ENCODE data around the gene HOXA1.

HOXA1 gene

DNA sequence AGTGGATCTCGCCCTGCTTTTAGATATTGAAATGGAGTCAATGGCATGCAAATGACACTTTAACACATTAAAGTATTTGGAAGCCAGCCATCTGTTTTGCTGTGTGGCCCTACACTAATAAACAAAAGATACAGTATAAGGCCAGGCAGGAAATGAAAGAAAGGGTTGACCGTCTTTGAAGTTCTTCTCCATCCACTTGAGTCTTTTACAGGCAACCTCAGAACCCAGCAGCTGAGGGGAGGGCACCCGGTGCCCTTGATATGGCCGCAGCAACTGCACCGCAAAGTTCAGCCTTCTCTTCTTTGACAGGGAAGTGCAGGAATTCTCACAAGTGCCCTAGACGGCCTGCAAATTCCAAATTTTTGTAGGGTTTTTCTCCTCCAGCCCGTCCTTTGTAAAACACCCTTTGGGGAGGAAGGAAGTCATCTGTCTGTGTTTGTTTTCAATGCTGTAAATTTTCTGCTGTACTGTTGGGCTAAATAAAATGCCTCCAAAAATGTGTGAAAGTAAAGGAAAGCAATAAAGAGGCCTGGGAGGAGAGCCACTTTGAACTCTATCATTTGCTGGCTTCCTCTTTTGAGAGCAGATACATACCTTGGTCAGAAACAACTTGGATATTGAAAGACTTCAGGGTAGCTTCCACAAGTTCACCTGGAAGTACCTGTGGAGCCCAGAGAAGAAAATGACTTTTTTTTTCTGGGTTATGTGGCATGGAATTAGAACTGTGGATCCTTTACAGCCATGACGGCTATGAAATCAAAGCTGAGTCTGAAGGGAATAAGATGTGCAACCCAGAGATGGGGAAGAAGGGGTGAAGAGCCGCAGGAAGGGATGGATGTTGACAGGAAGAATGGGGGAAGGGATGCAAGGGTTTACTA is 3.6 kb downstream of the HOXA1 start:
- no peak for DNase-seq (ENCODE audit: low spot score)

DNA sequence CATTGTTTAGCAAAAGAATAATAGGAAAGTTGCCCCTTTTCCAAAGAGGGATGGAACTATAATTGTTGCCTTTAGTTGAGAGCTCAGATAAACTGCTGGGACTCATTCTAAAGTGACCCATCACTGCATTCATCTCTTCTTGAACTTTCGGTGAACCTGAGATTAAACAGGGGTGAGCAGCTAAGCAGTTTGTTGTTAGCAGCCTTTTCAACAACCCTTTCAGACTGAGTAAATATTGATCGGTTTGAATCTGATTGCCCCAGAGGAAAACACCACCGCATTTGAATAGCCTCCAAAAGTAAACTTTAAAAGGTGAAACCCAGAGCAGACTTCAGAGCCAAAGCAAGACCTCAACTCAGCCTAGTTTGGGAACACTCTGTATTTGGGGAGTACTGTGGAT is 4.7 kb downstream of the HOXA1 start:
- no peak for DNase-seq (ENCODE audit: low spot score)

DNA sequence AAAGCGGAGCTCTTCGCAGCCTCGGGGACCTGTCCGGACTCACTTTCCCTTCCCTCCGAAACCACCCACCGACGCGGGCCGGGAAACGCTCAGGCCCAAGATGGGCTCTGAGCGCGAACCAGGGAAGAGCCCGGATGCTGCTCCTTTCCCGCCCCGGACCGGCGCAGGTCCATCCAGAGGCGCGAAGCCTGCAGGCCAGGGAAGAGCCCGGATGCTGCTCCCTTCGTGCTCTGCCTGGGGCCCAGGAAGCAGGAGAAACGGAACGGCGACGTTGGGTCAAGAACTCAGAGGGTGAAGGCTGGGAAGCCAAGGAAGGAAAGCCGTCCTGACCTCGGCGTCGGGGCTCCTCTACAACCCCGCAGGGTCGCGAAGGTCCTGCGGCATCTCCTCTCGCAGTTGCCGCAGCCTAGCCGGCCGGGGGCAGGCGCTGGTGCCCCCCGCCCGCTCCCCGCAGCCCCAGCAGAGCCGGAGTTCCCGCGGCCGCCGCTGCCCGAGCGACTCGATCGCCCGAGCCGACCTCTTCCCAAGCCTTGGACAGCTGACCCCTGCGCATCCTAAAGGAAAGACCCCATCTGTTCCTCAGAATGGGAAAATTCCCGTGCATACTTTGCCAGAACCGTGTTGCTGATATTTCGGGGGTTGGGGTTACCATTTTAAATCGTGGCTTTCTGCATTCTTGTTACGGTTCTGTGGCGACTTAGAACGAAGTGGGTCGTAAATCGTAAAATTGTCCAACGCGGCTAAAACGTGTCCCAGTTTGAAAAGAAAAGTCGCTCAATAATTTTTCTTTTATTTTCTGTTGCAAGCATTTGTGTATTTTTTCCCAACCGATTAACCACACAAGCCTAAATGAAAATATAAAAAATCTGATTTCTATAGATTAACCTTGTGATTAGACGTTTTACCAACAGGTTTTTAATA is 7.5 kb downstream of the HOXA1 start:
- DNase-seq (ENCODE audit: low spot score), result no peak

DNA sequence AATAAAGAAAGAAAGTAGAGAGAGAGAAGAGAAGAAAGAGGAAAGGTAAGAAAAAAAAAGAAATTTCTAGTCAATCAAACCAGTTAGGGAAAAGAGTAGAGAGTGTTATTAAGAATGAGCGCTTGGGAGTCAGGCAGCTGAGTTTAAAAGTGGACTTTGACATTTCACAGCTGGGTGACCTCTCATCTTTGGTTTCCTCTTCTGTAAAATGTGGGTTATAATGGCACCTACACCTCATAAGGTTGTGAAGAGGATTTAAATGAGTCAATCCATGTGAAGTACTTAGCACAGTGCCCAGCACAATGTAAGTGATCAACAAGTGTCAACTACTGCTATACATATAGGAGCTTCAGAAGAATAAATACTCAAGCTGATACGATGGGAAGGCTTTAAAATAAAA is 12.2 kb downstream of the HOXA1 start:
- no peak for DNase-seq (ENCODE audit: low spot score)

DNA sequence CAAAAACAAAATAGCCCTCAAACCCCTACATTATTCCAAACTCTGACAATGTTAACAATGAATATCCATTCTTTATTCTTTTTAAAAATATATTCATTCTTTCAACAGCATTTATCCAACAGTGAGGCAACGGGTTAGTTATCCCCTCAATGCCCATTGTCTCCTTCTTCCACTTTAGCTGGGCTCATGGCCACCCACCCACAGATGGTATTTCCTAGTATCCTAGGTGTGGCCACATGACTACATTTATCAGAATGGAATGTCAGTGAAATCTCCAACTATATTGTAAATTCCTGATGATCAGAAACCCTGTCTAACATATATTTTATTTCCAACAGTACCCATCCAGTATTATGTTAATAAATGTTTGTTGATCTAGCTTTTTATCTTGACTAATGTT is 13.6 kb downstream of the HOXA1 start:
- DNase-seq (ENCODE audit: low spot score), result no peak

DNA sequence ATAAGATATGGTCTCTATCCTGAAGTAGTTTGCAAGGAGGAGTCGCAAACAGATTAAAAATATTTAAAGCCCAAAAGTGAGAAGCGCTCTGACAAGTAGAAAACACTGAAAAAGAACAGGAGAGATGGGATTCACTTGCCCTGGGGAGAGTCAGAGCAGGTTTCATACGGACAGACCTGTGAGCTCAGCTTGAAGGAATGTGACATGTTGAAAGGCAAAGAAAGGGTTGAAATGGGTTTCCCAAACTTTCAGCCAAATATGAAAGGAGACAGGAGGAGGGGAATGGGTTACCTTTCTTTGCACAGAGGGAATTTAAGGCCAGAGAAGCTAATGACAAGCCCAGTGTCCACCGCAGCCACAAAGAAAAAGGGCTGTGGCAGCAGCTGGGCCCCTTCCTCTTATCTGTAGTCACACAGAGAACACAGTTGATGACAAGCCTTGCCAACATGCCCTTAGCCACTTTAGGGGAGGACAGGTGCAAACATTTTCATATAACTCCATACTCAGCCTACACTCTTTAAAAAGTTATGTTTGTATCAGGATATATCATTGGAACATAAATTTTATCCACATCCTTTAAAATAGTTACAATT is 14.9 kb downstream of the HOXA1 start:
- no peak for DNase-seq (ENCODE audit: low spot score)

DNA sequence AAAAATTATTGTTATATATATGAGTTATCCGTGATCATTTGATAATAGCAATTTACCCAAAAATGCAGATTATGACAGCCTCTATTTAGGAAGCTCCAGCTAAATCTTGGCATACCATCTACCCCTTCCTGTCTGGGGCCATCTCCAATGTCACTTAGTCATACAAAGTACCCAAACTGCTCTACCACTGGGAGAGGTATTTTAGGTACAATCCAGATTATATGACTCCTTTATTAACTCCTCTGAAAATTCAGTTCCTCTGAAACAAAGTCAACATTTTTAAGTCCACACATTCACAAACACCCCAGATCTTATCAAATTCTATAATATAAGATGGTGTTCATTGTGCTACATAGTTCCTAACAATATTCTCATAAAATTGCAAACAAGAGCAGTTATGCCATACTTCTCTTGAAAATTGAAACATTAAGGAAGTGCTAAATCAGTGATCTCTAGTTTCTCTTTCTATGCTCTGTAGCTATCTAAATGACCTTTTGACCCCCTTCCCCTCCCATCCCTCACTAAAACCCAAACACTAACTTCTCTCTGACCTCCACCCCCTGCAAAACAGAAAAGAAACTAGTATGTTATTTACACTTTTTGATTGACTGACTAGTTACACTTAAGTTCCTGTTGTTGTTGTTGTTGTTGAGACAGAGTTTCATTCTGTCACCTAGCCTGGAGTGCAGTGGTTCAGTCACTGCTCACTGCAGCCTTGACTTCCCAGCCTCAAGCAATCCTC is 16.4 kb downstream of the HOXA1 start:
- no peak for DNase-seq (ENCODE audit: low spot score)

DNA sequence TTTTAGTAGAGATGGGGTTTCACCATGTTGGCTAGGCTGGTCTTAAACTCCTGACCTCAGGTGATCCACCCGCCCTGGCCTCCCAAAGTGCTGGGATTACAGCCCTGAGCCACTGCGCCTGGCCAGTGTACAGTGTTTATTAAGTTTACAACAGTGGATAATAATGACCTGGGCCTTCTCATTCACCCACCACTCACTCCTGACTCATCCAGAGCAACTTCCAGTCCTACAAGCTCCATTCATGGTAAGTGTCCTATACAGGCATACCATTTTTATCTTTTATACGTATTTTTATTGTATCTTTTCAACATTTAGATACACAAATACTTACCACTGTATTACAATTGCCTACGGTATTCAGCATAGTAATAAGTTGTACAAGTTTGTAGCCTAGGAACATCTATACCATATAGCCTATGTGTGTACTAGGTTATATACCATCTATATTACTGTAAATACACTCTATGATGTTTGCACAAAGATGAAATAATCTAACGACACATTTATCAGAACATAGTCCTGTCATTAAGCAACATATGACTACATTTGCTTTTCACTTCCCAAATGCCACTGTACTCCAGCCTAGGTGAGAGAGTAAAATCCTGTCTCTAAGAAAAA is 17.1 kb downstream of the HOXA1 start:
- no peak for DNase-seq (ENCODE audit: low spot score)

DNA sequence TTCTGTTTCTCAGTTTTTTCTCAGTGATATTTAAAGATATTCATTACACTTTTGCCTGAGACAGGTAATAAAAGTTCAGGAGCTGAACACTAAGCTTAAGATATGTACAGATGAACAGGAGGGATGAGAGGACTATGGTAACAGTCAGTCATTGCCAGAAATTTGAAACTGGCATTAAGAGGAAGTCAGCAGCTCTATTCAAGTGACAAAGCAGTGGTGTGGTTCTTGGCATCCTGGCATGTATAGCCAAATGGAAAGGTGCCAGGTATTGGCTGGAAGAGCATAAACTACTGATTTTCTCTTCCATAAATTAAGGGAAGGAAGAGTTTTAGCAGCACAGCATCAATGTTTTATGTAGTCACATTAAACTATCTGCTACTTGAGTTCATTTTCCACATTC is 22.7 kb downstream of the HOXA1 start:
- no peak for DNase-seq (ENCODE audit: low spot score)

DNA sequence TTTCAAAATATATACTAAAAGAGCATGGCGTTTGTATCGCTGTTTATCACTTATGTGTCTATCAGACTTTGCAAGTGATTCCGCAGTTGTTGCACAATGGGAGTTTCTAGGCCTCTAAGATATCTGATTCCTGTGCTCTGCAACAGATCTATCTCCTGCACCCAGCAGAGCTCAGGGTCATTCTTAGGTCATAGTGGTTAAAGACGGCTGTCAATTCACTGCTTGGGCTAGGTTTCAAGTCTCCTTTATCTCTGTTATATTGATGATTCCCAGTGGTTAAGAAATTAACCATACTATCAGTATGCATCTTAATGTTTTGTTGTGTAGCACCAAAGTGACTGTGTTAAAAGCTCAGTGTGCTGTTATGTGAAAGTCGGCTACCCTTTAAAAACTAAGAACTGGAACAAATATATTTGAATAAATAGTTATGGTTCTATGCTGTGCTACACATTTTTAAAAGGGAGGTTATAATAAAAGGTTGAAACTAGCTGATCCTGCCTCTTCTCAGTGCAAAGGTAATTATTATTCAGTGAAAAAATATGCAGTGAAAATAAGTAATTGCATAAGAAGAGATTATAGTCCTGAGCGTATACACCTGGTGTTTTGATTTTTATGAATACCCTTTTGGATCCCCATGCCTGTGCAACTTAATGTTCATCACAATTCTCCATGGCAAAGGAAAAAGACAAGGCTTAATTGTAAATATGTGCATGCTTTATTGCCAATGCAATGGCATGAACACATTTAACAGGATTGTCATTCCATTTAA is 24.0 kb downstream of the HOXA1 start:
- DNase-seq (ENCODE audit: low spot score), result no peak

DNA sequence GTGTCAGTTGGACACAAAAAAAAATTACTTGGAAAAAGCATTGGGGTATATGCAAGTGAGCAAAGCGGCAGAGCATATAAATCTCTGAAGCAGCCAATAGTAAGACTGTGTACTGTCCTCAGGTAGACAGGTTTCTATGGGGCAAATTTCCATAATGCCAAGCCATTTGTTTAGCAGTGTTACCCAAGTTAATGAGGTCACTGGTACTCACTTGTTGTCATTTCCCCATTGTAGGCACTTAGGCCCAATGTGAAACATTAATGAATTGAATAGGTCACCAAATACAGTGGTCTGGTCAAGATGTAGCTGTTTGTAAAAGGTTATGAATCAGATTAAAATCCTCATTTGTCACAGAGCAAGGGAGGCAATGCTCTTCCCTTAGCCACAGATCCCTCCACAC is 27.5 kb downstream of the HOXA1 start:
- no peak for DNase-seq (ENCODE audit: low spot score)

DNA sequence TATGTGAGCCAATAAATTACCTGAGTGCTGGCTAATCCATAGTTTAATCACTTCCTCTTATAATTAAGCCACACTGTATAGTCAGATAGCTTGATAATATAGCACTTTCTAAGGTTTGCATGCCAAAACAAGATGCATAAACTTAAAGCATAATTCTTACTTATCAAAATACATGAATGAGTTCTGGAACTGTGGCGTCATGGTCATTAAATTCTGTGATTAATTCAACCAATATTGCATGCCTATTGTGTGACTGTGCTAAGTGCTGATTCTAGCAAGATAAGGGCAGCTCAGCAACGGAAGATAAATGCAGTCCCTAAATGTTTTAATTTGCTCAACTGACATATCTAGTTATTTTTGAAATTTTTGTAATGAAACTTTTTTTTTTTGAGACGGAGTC is 29.7 kb downstream of the HOXA1 start:
- no peak for DNase-seq (ENCODE audit: low spot score)

DNA sequence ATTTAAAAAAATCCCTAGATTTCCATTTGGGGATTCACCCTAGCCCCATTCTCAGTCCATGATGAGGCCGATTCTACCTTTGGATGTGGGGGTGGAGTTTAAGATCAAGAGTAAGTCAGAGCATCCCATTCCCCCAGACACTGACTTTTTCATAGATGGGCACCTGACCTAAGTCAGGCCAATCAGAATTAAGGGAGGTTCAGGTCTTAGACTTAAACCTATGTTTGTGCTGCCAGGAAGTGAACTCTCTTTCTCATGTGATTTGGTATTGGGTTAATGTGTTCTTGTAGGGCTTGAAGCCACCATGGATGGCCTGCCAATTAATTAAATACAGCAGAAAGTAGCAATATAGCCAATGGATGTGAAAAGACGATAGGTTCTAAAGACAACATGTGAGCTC is 30.1 kb downstream of the HOXA1 start:
- no peak for DNase-seq (ENCODE audit: low spot score)

DNA sequence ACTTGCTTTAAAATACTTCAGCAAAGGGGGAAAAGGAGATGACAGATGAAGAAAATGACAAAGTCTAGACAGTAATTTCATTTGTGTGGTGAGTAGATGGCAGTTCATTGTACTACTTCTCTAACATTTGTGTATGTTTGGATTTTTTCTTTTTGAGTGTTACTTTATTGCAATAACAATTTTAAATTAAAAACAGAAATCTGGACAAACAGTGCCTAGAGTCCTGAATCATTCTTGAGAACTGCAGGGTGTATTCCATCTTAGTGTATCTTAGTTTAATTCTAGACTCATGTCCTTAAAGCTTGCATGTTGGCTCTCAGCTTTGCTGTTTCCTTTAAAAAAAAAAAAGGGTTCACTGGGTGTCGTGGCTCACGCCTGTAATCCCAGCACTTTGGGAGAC is 31.1 kb downstream of the HOXA1 start:
- DNase-seq (ENCODE audit: low spot score), result no peak

DNA sequence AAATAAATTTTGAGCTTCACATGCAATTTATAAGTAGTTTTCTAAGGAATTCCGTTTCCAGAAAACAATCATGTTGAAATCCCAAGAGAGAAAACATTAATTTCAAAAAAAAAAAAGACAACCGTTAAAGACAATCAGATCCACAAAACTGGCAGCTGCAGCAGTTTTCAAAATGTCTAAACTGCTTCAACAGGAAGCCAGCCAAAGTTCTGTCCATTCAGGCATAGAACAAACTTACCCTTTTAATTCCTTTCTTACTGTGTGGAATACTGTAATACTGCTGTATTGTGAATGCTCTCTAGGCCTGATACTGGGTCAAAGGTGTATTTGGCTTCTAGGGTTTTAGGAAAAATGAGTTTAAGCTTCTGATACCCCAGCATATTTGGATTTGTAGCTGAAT is 31.6 kb downstream of the HOXA1 start:
- DNase-seq (ENCODE audit: low spot score), result no peak

DNA sequence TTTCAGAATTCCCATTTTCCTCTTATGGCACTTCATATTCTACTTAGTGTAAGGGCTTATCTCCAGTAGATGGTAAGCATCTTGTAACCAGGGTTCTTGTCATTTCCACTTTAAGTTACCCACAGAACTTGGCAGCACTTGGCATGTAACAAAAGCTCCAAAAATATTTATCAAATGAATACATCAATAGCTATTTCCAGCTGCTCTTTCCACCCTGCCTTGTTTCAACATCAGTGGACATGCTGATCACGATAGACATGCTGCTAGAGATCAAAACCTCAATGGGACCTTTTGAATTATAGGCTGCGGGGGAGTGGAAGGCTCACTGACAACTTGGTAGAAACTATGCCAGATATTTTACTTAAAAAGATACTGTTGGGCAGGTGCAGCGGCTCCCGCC is 32.9 kb downstream of the HOXA1 start:
- DNase-seq (ENCODE audit: low spot score), result no peak

DNA sequence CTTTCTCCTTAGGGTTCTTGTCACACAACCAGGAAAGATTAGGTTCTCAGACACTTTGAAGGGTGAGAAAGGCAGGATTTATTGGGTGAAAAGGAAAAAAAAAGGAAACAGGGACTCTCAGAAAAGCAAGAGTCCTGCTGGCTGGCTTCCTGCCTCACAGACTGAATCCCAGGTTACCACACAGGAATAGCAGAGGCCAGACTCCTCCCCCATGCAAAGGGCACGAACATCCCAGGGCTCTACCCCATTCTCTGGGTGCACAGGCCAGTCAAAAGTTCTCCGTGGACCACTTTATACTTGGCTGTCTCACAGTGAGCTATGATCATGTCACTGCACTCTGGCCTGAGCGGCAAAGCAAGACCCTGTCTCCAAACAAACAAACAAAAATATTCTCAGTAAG is 42.6 kb downstream of the HOXA1 start:
- no peak for DNase-seq (ENCODE audit: low spot score)

DNA sequence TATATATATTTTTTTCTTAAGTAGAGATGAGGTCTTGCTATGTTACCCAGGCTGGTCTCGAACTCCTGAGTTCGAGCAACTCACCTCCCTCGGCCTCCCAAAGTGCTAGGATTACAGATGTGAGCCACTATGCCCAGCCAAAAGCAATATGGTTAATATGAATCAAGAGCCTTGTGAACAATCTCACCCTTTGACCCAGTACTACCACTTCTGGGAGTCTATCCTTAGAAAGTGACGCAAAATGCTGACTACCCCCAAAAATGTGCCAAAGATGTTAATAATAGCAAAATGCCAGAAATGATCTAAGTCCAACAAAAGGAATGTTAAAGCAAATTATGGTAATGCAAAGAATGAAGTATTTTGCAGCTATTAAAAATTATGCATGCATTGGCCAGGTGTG is 44.3 kb downstream of the HOXA1 start:
- no peak for DNase-seq (ENCODE audit: low spot score)

DNA sequence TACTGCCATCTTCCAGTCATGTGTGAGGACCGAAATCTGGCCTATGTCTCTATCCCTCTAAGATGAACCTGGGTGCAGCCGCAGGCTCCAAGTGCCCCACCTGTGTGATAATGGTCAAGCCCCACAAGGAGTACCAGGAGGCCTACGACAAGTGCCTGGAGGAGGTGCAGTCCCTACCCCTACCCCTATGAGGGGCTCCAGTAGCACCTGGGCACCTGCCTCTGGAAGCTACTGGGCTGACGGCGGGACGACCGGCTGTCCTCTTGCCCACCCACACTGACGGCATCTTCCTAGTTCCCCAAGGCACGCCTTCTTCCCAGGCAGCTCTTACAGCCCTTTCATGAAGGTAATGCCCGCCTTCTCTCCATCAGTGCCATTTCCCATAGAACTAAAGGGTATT is 47.4 kb downstream of the HOXA1 start:
- no peak for DNase-seq (ENCODE audit: low spot score)

DNA sequence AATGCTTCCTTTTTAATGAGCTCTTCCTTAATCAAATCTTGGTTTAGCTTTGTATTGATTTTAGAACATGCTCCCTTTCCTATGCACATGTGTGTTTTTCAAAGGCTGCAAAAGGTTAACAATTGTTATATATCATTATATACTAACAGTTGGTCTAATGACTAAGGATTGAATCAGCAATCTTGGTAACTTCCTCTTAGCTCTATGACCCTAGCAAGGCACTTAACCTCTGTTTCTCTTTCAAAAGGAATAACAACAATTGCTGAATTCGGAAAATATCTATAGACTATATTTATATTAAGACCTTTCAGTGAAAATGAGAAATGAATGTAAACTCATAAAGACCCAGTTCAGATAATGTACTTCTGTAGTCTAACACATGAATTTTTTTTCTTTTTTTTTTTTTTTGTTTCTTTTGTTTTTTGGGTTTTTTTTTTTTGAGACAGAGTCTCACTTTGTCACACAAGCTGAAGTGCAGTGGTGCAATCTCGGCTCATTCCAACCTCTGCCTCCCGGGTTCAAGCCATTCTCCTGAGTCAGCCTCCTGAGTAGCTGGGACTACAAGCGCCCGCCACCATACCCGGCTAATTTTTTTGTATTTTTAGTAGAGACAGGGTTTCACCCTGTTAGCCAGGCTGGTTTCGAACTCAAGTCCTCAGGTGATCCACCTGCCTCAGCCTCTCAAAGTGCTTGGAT is 48.8 kb downstream of the HOXA1 start:
- no peak for DNase-seq (ENCODE audit: low spot score)
